ENCODE data around the gene PNLDC1. TPM values are rescaled to one million over a fixed set of nuclear protein-coding genes. Genes with fewer than 3 reads are reported as not detected.

PNLDC1 gene
- total RNA-seq, 4 donors from 2014 or later: 0.34 TPM; not detected in 3

- no peak for TF ChIP-seq CTCF (IDR thresholded peaks at IDR 0.05; ENCODE audit: low read depth)
These were observed 11.2 kb upstream of the PNLDC1 start for GRCh38 chr6:159788753-159789376.

- no peak for TF ChIP-seq CTCF (IDR thresholded peaks at IDR 0.05; ENCODE audit: low read depth)
These were observed 10.5 kb upstream of the PNLDC1 start, which contains the start of gene TCP1 for GRCh38 chr6:159789377-159790148. Gene TCP1 (minus strand): TSS chr6:159789602. CDS start chr6:159789468, 134 bp downstream.

- TF ChIP-seq CTCF (IDR thresholded peaks at IDR 0.05; ENCODE audit: low read depth): no peak
These were observed 9.7 kb upstream of the PNLDC1 start, which contains the start of gene MRPL18 for GRCh38 chr6:159790149-159790955. Gene MRPL18 (plus strand): TSS chr6:159790467. CDS start chr6:159790588, 121 bp downstream.

GRCh38 chr6:159790956-159791598 is 9.0 kb upstream of the PNLDC1 start:
- TF ChIP-seq CTCF (IDR thresholded peaks at IDR 0.05; ENCODE audit: low read depth): no peak

- no peak for TF ChIP-seq CTCF (IDR thresholded peaks at IDR 0.05; ENCODE audit: low read depth)
These were observed 2.5 kb upstream of the PNLDC1 start for GRCh38 chr6:159797554-159797953.

GRCh38 chr6:159801935-159802334 is 1.9 kb downstream of the PNLDC1 start:
- no peak for TF ChIP-seq CTCF (IDR thresholded peaks at IDR 0.05; ENCODE audit: low read depth)

Measured in subcutaneous adipose tissue (tissue), 4 donors.